IPS-NIHi11 (cell line): ENCODE data around the gene BCR.

Source experiments
- DNase-seq: peaks from one replicate; pipeline ENCODE4 v3.0.0; 2012; ENCODE audit warnings: mixed read lengths, low spot score

The BCR gene

DNA sequence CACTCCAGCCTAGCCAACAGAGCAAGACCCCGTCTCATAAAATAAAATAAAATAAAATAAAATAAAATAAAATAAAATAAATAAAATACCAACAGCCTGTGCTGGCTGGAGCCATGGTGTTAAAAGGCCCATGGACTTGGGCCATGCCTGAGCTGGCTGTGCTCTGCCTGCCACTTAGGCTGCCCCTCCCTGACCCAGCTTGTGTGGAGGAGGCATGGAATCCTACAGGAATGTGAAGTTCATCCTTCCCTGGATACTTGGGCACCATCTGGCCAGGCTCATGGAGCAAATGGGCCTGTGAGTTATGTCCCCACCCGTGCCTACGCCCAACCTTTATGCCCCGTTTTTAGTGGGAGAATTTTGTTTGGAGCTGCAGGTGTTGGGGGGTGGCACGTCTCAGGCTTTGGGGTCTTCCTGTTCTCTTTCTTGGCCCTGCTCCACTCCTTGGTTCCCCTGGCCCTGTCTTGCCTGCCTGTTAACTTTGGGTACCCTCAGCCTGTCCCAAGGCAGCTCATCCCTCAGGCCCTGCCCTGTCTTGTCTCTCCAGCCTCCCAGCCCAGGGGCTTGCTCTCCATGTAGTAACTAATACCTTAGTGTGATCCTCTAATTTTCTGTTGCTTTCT lies 51.3 kb downstream of the BCR start:
- no peak for DNase-seq

DNA sequence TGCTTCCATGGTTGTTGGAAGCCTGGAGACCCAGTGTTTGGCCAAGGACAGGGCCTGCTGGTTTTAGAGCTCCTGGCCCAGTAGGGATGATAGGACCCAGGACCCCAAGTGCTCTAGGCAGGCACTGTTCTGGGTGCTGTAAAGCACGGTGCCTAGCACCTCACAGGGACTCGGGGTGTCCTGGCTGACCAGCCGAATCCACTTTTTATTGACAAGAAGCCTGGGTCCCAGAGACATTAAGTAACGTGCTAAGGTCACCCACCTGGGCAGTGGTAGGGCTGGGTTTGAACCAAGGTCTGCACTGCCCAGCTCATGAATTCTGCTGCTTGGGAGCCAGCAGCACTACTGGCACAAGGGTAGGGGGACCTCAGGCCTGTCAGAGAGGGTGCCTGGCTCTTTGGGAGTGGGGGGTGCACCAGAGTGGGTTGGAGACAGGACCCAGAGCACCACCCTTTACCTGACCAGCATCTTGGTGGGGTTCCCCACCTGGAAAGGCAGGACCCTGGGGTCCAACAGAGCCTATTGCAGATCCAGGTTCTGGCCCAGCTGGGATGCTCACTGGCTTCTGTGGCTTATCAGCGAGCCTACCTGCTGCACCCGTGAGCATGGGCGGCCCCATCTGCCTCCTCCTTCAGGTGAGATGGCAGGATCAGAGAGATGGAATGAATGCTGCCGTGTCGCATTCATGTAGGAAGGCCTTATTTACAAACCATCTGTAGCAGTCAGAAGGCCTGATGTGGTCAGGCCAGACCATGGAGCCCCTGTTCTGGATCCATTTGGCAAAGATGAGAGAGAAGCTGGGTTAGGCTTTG lies 52.0 kb downstream of the BCR start:
- no peak for DNase-seq

DNA sequence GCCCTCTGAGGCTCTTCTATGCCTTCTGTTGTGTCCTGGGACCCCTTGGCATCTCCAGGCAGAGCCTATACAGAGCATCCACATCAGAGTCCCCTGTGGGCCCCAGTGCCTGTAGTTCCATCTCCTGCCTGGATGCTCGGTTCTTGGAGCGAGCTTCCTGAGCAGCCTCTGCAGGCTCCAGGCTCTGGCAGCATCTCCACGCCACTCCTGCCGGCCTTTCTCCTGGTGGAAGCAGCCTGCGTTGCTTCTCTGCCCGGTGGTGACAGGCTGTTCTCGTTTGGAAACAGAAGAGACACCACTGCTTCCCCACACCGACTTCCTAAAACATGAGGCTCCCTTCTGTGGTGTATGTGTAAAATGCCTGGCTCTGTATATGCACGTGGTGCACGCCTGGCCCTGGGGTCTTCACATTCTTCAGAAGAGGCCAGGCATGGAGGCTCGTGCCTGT lies 52.8 kb downstream of the BCR start:
- DNase-seq, result no peak

DNA sequence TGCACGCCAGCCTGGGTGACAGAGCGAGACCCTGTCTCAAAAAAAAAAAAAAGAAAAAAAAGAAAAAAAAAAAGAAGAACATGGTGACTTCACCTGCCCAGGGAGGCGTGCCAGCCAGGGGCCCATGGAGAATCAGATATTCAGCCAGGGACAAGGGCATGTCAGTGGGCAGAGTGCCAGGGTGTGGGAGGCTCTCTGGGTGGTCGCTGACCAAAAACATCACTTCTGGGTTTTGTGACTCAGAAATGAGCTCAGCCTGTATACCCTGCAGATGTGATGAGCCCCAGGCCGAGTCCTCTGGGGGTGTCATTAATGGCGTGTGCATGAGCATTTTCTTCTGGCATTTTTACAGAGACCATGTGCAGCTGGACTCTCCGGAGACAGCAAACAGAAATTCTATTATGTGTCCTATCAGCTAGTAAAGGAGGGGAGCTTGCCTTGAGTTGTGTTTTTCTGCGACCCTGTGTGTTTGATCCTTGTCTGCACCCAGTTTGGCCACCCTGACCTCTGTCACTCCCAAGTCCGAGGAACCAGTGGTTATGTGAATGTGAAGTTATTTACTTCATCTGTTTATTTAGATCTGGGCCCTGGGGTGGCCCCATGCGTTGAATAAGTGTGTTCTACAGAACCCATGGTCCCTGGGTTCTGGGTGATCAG lies 53.6 kb downstream of the BCR start:
- DNase-seq, result no peak

DNA sequence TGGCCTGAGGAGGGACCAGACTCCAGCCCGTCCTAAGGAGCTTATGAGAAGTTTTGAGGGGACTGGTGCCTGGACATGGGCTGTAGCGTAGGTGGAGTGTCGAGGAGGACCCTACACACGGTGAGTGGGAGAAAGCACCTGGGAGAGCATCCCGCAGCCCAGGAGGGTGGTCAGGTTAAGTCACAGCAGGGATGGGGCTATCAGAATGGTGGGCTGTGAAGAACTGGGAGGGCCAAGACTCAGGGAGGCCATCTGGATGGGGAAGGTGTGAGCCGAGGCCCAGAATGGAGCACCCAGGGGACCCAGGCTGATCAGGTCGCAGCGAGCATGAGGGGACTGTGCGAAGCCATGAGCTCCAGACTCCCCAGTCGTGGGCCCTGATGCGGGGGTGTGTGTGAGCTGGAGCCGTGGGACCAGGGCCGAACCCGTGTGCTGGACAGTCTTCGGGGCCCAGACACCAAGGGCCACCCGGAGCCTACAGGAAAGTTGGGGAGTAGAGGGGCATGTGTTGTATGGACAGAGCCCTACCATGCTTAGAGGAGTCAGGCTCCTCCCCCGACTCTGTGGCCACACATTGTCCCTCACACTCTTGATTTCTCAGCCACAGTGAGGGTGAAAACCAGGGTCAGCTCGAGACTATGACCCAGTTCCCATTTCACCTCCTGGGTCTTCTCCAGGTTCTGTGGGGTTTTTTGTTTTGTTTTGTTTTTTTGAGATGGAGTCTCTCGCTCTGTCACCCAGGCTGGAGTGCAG lies 54.3 kb downstream of the BCR start:
- DNase-seq, result no peak

DNA sequence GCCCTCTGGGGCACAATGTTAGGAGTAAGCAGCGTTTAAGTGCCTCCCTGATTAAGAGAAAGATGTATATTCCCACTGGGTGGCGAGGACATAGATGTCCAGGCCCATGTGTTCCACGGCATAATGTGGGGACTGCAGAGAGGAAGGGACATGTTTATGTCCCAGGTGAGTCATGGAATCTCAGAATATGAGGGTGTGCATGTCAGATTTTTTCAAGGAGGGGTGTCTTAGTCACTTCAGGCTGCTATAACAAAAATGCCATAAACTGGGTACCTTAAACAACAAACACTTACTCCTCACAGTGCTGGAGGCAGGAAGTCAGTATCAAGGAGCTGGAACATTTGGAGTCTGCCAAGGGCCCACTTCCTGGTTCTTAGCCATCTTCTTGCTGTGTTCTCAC lies 55.1 kb downstream of the BCR start:
- no peak for DNase-seq

DNA sequence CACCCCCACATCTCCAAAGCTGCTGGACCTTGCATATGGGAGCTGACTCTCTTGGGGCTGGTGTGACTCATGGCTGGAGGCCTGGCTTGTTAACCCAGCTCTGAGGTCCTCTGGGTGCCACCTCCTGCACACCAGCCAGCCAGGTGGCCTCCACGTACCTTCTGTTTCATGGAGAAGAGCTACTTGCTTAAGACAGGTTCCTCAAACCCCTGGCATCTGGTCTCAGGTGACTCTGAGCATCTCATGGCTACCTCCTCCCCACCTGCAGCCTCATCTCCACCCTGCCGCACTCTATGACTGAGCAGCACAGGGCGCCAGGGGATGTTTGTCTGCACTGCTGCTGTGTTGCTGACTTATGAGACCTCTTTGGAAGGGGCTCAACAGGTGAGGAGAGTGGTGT lies 55.7 kb downstream of the BCR start:
- no peak for DNase-seq

DNA sequence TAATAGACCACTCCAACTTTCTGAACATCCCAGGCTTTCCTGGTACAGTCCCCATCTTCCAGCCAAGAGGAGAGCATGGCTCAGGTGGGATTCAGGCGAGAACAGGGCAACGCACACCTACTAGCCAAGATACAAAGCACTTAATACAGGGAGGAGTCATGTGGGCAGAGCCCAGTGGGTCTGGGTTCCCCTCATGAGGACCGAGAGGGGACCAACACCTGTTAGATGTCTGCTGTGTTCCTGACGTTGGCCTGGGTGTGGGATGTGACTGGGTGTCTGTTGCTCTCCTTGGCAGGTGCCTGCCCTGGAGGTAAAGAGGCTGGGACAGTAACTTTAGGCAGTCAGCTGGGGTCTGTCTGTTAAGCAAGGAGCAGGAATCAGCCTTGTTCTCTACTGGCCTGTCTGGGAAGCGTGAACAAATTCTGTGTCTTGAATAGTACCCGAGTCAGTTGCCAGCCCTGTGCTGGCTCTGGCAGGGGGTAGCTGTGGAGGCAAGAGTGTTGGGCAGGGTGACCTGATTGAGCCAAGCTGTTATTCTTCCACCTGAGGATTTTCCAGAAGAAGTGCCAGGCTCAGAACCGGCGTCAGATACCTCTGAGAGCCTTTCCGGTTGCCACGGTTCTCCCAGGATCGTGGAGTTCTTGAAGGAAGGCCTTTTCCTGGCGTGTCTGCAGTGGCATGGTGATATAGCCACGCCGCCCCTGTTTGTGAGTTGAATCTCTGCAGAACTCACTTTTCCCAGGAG lies 56.3 kb downstream of the BCR start:
- DNase-seq, result no peak

DNA sequence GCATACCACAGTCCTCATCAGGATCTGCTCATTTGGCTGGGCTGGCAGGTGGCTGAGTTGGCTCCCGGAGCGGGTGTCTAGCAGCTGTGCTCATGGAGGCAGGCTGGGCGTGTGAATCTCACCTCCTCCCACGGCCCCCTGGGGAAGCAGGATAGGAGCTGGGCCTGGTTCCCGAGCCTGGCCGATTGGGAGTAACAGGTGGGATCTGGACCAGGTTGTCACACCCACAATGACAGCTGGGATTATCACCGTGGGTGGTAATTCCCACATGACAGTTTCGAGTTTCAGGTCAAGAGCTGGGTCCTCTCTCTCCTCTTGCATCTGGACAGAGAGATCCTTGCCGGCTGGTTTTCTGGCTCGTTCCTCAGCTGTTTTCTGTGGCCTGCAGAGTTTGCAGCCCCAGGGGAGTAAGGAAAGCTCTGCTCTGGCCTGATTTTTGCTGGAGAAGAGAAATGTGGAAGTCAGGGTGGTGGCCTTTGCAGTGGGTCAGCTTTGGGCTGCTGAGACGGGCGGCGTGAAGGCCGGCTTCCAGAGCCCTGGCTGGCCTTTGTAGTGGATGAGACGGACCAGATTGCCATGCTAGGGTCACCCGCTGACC lies 57.0 kb downstream of the BCR start:
- DNase-seq, result peak; percentile 58

DNA sequence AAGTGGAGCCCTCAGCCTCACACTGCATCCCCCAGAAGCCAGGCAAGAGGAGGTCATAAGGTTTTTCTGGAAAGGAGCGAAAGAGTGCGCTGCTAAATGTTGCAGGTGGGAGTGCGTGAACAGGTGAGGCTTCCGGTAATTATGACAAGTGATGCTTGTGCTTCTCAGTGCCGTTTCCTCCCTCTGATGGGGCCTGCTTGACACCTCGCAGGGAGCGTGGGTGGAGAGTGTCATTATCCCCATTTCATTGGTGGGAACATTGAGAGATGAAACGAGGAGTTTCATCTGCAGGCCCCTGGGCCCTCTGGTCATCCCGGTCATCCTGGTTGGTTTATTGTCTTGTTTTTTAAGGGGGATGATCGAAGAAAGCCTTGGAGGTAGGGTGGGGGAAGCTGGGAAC lies 57.5 kb downstream of the BCR start:
- DNase-seq, result no peak

DNA sequence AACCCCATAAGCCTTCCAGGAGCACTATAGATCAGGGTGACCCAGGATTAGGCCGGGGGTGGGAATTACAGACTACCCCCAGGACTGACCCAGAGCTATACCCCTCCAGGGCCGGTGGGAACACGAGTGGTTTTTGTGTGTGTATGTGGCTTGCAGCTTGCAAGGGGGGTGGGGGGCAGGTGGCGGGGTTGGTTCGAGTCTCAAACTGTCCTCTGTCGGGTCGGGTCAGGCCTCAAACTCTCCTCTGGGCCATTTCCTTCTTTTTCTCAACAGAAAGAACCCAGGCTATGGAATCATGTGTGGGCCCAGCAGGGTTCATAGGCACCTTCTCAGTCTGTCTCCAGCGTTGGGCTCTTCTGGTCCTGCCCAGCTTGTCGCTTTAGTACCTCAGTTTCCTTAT lies 58.4 kb downstream of the BCR start:
- DNase-seq, result no peak

DNA sequence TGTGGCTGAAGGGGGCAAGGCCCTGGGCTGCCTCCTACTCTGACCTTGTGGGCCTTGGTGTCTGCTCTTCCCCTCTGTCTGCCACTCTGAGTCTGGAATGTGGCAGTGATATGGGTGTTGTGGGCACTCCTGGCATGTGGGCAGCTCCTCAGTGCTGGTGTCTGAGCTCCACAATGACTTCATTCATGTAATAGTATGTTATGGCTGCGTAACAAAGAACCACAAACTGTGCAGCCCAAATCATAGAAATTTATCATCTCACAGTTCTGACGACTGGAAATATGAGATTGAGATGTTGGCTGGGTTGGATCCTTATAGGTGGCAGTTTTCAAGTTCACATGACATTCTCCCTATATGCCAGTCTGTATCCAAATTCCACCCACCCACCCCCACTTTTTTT lies 59.1 kb downstream of the BCR start:
- DNase-seq, result no peak

DNA sequence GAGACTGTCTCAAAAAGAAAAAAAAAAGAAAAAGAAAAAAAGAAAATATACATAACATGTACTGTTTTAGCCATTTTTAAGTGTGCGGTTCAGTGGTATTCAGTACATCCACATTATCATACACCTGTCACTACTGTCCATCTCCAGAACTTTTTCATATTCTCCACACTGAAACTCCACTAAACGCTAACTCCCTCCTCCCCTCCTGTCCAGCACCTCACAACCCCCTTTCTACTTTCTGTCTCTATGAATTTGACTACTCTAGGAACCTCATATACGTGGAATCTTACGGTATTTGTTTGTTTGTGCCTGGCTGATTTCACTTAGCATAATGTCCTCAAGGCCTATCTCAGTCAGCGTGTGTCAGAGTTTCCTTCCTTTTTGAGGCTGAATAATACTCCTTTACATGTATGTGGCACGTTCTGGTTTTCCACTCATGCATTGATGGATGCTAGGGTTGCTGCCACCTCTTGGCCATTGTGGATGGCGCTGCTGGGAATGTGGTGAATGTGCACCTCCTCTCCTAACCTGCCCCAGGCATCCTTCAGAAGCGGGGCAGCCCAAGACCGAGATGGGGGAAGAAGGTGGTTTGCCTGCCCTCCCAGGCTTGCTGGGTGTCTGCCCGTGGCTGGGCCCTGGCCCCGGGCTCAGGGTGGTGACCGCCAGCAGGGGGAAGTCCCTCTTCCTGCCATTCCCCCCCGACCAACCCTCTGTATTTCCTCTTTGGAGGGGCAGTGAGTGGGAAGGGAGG lies 60.5 kb downstream of the BCR start:
- DNase-seq, result no peak

DNA sequence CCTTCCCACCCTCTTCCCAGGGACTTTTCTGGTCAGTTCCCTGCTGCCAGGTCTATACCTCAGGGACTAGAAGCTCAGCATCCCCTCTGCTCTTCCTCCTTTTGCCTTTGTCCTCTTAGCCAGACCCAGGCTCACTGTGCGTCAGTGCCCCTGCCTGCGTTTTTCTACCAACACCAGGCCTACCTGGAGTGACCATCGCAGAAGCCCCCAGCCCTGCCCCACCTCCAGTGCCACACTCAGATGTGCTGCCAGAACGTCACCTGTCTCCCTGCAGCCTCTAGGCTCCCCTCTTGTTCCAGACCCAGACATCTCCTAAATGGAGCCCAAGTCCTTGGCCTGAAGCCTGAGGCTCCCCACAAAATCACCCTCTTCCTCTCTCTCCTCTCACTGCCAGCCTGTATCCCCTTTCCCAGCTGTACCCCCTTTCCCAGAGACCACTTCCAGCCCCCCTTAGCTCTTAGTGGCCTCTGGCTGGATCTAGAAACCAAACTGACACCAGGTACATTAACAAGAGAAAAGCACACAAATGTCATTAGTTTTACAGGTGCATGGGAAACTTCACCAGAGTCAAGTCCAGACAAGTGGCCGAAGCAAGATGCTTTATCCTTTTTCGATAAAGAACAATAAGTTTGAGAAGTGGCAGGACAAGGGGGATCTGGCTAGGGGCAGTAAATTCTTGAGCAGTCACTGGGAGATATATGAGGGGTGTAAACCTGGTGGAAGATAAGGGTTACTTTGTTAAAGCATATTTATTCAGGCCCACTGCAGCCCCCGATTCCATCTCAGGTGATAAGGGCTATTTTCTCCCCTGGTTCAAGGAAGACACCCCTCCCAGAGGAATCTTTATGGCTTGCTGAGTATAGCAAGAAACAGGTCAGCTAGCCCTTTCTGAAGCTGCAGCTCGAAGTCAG lies 61.5 kb downstream of the BCR start:
- DNase-seq, result no peak

DNA sequence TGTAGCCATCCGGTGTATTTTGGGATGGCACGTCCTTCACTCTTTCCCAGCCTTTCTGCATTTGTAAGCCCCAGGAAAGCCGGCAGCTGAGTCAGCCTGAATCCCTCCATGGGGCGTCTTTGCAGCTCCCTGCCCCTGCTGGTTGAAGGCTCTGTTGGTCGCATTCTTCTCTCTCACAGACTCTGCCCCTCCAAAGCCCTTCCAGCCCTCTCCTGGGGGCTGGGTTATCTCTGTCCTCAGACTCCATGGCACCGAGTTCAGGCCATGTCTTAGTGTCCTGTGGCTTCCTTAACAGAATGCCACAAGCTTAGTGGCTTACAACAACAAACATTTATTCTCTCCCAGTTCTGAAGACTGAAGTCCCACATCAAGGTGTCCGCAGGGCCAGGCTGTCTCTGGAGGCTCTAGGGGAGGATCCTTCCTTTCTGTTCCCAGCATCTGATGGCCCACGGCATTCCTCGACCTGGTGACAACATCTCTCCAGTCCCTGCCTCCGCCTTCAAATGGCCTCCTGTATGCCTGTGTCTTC lies 62.2 kb downstream of the BCR start:
- peak; percentile 86 for DNase-seq

DNA sequence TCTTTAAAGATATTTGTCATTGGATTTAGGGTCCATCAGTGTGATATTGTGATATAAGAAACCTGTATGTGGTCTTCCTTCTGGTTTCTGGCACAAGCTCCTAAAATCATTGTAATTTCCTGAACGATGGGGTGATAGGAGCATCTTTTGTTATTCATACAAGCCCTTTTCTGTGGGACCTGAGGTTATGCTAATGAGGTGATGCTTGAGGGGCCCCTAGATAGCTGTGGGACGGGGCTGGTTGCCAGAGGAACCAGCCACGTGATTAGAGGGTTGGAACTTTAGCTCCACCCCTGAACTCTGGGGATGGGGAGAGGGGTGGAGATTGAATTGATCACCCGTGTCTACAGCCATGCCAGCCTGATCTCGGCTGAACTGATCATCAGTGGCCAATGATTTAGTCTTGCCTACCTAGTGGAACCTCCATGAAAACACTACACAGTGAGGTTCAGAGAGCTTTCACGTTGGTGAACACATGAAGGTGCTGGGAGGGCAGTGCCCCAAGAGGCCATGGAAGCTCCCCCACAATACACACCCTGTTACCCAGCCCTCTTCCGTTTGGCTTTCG lies 62.8 kb downstream of the BCR start:
- peak; percentile 85 for DNase-seq

DNA sequence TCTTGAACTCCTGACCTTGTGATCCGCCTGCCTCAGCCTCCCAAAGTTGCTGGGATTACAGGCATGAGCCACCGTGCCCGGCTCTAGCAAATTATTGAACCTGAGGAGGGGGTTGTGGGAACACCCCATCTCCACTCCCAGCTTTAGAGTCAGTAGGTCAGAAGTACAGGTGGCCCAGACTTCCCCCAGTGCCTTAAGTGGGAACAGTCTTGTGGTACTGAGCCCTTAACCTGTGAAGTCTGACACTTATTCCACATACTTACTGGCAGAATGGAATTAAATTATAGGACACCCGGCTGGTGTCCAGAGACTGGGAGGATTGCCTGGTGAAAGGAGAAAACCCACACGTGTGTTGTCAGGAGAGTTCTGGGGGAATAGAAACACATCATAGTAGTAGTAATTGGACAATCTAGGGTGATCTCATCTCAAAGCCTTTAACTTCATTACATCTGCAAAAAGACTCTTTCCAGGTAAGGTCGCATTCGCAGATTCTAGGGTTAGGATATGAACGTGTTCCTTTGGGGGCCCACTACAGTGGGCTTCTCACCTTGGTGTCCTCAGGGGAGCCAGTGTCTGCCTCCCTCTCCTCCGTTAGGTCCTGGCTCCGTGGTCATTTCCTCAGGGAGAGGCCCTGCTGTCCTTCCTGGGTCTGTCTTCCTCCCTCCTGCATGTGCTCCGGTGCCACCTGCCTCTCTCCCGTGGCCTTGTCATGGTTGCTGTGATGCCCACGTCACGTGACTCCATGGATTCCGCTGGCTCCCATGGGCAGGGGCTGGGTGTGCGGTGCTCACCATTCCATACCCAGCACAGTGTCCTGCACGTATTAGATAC lies 63.8 kb downstream of the BCR start:
- no peak for DNase-seq

DNA sequence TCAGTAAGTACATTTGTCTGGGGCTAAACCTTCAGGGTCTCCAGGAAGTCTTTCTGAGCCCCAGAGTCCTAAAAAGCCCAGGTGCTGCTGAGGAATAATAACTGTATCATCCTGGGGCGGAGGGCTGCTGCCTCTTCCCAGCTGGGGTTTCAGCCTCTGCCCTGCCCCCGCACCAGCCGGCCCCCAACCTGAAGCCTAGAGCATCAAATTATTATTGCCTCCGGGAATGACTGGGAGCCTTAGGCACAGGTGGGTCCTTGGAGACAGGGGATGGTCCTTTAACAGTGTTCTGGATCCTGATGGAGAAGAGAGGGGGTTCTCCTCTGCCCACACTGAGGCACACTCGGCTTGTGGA lies 64.4 kb downstream of the BCR start:
- DNase-seq, result no peak
